Measurements from ENCODE around the gene RBSN. TPM values are rescaled to one million over a fixed set of nuclear protein-coding genes. Genes with fewer than 3 reads are reported as not detected.

The RBSN gene
- total RNA-seq, 1 experiment from 2014 or later: 18.4 TPM

DNA sequence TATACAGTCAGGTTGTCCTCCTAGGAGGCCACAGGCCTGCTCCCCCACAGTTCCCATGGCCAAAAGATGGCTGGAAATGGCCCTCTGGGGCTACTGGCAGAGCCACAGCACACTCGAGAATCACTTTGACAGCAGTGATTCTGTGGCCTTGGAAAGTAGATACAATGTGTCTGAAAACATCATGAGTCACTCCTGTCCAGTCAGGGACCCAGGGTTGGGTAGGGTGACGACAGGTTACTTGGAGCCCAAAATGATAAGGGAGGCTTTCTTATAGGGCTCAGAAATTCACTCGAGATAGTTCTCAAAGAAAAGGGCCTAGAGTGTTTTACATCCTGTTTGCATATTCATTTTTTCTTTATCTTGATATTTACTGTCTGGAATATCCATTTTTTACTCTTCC is 58.1 kb downstream of the RBSN start:
- Histone ChIP-seq H3K9me3 (ENCODE audit: control insufficient read depth in 1 of 2, insufficient read depth in 1 of 2, low read depth in 1 of 2, low read length in 2 of 2) (no peaks in the 10 kb centered on the region), H4K20me1 (ENCODE audit: insufficient read depth) (no peaks in the 10 kb centered on the region), H3K9ac (ENCODE audit: low read length) (no peak overlapping the region), H3K9me2 (ENCODE audit: insufficient read depth) (no peaks in the 10 kb centered on the region), H3K79me2 (ENCODE audit: insufficient read depth, low read length) (peaks cover 3% of the 10 kb centered on the region; the same call in 1 of the 2 replicates), H3K27ac (ENCODE audit: low read depth, low read length) (no peak overlapping the region), H2AFZ (ENCODE audit: low read depth, low read length, poor library complexity, severe bottlenecking) (no peak overlapping the region), H3K4me1 (ENCODE audit: control insufficient read depth in 1 of 2, insufficient read depth in 2 of 2, low read length in 2 of 2) (no peaks in the 10 kb centered on the region), H3K4me2 (ENCODE audit: low read length) (no peak overlapping the region), H3K36me3 (ENCODE audit: control insufficient read depth in 1 of 2, insufficient read depth in 2 of 2, low read length in 2 of 2) (peaks cover 42 to 65% of the 10 kb centered on the region in 2 experiments), H3K4me3 (replicated peaks in 1 of 2; ENCODE audit: low read depth in 1 of 2, low read length in 2 of 2) (no peak overlapping the region), H3K27me3 (ENCODE audit: insufficient read depth, low read length) (no peaks in the 10 kb centered on the region)
- RAD21 ChIA-PET (ENCODE audit: low non-redundant PET in 1 of 2, low total read pairs in 2 of 2, uncharacterized antibody in 2 of 2, unreplicated experiment in 2 of 2): no interaction called here
- DNase-seq (ENCODE audit: low read depth, low spot score): no peak
- ATAC-seq: 0 out of 2 replicates have a peak, but pooled peaks have one; percentile 20
- CTCF ChIA-PET: no interaction called here
- intact Hi-C loops (cut with micrococcal nuclease): loop anchor here (5.0 kb wide), 1 partner anchor 114 kb away; no protein-coding TSS in a partner anchor
- POLR2A ChIA-PET: no interaction called here
- BruUV-seq (replicated peaks): no TSS peak
- TF ChIP-seq, protein P1, sequence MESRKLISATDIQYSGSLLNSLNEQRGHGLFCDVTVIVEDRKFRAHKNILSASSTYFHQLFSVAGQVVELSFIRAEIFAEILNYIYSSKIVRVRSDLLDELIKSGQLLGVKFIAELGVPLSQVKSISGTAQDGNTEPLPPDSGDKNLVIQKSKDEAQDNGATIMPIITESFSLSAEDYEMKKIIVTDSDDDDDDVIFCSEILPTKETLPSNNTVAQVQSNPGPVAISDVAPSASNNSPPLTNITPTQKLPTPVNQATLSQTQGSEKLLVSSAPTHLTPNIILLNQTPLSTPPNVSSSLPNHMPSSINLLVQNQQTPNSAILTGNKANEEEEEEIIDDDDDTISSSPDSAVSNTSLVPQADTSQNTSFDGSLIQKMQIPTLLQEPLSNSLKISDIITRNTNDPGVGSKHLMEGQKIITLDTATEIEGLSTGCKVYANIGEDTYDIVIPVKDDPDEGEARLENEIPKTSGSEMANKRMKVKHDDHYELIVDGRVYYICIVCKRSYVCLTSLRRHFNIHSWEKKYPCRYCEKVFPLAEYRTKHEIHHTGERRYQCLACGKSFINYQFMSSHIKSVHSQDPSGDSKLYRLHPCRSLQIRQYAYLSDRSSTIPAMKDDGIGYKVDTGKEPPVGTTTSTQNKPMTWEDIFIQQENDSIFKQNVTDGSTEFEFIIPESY (IDR thresholded peaks at IDR 0.05; ENCODE audit: extremely low read depth, insufficient replicate concordance, low read length): no peak
- TF ChIP-seq POLR2A (IDR thresholded peaks at IDR 0.05; ENCODE audit: borderline replicate concordance, extremely low read depth, insufficient read depth, insufficient read length): no peak
- no peak for TF ChIP-seq SRF (IDR thresholded peaks at IDR 0.05; ENCODE audit: low read depth)
- TF ChIP-seq, protein P2, sequence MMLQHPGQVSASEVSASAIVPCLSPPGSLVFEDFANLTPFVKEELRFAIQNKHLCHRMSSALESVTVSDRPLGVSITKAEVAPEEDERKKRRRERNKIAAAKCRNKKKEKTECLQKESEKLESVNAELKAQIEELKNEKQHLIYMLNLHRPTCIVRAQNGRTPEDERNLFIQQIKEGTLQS (IDR thresholded peaks at IDR 0.05): no peak
- no peak for TF ChIP-seq CBX3 (IDR thresholded peaks at IDR 0.05; ENCODE audit: low read depth)
- no peak for TF ChIP-seq ZFX (IDR thresholded peaks at IDR 0.05)
- TF ChIP-seq POLR2AphosphoS5 (IDR thresholded peaks at IDR 0.05; ENCODE audit: low read depth, low read length): no peak
- no peak for TF ChIP-seq FOSL1 (IDR thresholded peaks at IDR 0.05; ENCODE audit: low read depth)
- TF ChIP-seq SP1 (IDR thresholded peaks at IDR 0.05; ENCODE audit: low read depth): no peak
- TF ChIP-seq ELF1 (IDR thresholded peaks at IDR 0.05; ENCODE audit: borderline replicate concordance, low read depth): no peak
- no peak for TF ChIP-seq MAX (IDR thresholded peaks at IDR 0.05)
- TF ChIP-seq JUND (IDR thresholded peaks at IDR 0.05): no peak
- TF ChIP-seq EGR1 (IDR thresholded peaks at IDR 0.05; ENCODE audit: low read depth): no peak
- TF ChIP-seq EZH2phosphoT487 (IDR thresholded peaks at IDR 0.05; ENCODE audit: borderline replicate concordance): no peak
- TF ChIP-seq RAD21 (IDR thresholded peaks at IDR 0.05; ENCODE audit: low read depth): no peak
- TF ChIP-seq REST (IDR thresholded peaks at IDR 0.05; ENCODE audit: low read depth): no peak
- TF ChIP-seq EZH2 (IDR thresholded peaks at IDR 0.05): no peak
- TF ChIP-seq CTCF (IDR thresholded peaks at IDR 0.05 in 2 of 3, conservative IDR thresholded peaks at IDR 0.05 in 1 of 3; ENCODE audit: borderline replicate concordance in 1 of 3, insufficient read depth in 1 of 3, low read depth in 2 of 3, low read length in 2 of 3): no peak
- TF ChIP-seq CEBPB (IDR thresholded peaks at IDR 0.05; ENCODE audit: low read depth): no peak
- no peak for TF ChIP-seq YY1 (IDR thresholded peaks at IDR 0.05; ENCODE audit: extremely low read depth, insufficient replicate concordance, low read depth, low read length)

Data from HCT116 (cell line).